Measurements from ENCODE around the gene DPH5. TPM values are rescaled to one million over a fixed set of nuclear protein-coding genes. Genes with fewer than 3 reads are reported as not detected.
"Not testable (repeated sequence)": the region's sequence is repeated elsewhere in the genome, so short reads cannot be mapped to it uniquely, and the experiment has no call there.

The DPH5 gene
- 18.4 TPM for total RNA-seq

- peak; percentile 94 for DNase-seq (ENCODE audit: low spot score)
- ATAC-seq: peak; percentile 98
These were observed at the start of gene DPH5 for GRCh38 chr1:101025657-101026429. Gene DPH5 (minus strand): TSS chr1:101025784. CDS start chr1:101025443, 341 bp downstream.

- no peak for DNase-seq (ENCODE audit: low spot score)
- ATAC-seq: no peak
These were observed 48.3 kb upstream of the DPH5 start for GRCh38 chr1:101073836-101074235.

GRCh38 chr1:101071470-101071891 lies 45.9 kb upstream of the DPH5 start:
- DNase-seq (ENCODE audit: low spot score) (no peak), ATAC-seq (no peak)

- DNase-seq (ENCODE audit: low spot score) (no peak), ATAC-seq (no peak)
These were observed 43.6 kb upstream of the DPH5 start for GRCh38 chr1:101069158-101069557.

- DNase-seq (ENCODE audit: low spot score); ATAC-seq: not testable (repeated sequence)
These were observed 41.4 kb upstream of the DPH5 start for GRCh38 chr1:101066937-101067335.

- ATAC-seq: no peak
- no peak for DNase-seq (ENCODE audit: low spot score)
These were observed 40.8 kb upstream of the DPH5 start for GRCh38 chr1:101066260-101066936.

GRCh38 chr1:101065575-101065974 lies 40.0 kb upstream of the DPH5 start:
- no peak for ATAC-seq
- DNase-seq (ENCODE audit: low spot score): no peak

GRCh38 chr1:101064697-101065096 lies 39.1 kb upstream of the DPH5 start:
- DNase-seq (ENCODE audit: low spot score) (no peak), ATAC-seq (peak; percentile 26)

GRCh38 chr1:101060992-101061391 lies 35.4 kb upstream of the DPH5 start:
- no peak for DNase-seq (ENCODE audit: low spot score)

GRCh38 chr1:101059945-101060542 lies 34.5 kb upstream of the DPH5 start:
- ATAC-seq (no peak), DNase-seq (ENCODE audit: low spot score) (no peak)

More at GRCh38 chr1:101060992-101061391, 35.4 kb upstream of the DPH5 start:
- ATAC-seq: no peak

GRCh38 chr1:101055623-101056022 lies 30.0 kb upstream of the DPH5 start:
- DNase-seq (ENCODE audit: low spot score): no peak
- ATAC-seq: no peak

- no peak for ATAC-seq
- no peak for DNase-seq (ENCODE audit: low spot score)
These were observed 26.4 kb upstream of the DPH5 start for GRCh38 chr1:101051688-101052638.

GRCh38 chr1:101050869-101051268 lies 25.3 kb upstream of the DPH5 start:
- no peak for DNase-seq (ENCODE audit: low spot score)
- no peak for ATAC-seq

GRCh38 chr1:101044749-101045148 lies 19.2 kb upstream of the DPH5 start:
- ATAC-seq (no peak), DNase-seq (ENCODE audit: low spot score) (no peak)

GRCh38 chr1:101044259-101044658 lies 18.7 kb upstream of the DPH5 start:
- no peak for ATAC-seq
- DNase-seq (ENCODE audit: low spot score): no peak

GRCh38 chr1:101043776-101044175 lies 18.2 kb upstream of the DPH5 start:
- ATAC-seq (no peak), DNase-seq (ENCODE audit: low spot score) (no peak)

GRCh38 chr1:101041300-101041699 lies 15.7 kb upstream of the DPH5 start:
- no peak for ATAC-seq

GRCh38 chr1:101040666-101041065 lies 15.1 kb upstream of the DPH5 start:
- DNase-seq (ENCODE audit: low spot score) (no peak), ATAC-seq (no peak)

More at GRCh38 chr1:101041300-101041699, 15.7 kb upstream of the DPH5 start:
- no peak for DNase-seq (ENCODE audit: low spot score)

GRCh38 chr1:101039245-101039644 lies 13.7 kb upstream of the DPH5 start:
- DNase-seq (ENCODE audit: low spot score): no peak
- ATAC-seq: no peak

- DNase-seq (ENCODE audit: low spot score) (no peak), ATAC-seq (no peak)
These were observed 11.7 kb upstream of the DPH5 start for GRCh38 chr1:101037316-101037715.

GRCh38 chr1:101033017-101033416 lies 7.4 kb upstream of the DPH5 start:
- DNase-seq (ENCODE audit: low spot score) (no peak), ATAC-seq (no peak)
